GM21723 (cell line): ENCODE results near the gene ALDH1L1.

Experiments used
- ATAC-seq: cut with Tn5 transposase; IDR thresholded peaks from one replicate; pipeline ENCODE4 v1.9.1; 2021; ENCODE audit warnings: mild to moderate bottlenecking, moderate library complexity; ENCODE audit not compliant: unreplicated experiment

Gene ALDH1L1

GRCh38 chr3:126197343-126197742, 17.0 kb upstream of the ALDH1L1 start:
- no peak for ATAC-seq

- ATAC-seq: no peak
Observed at GRCh38 chr3:126194713-126195305, 14.4 kb upstream of the ALDH1L1 start.

DNA sequence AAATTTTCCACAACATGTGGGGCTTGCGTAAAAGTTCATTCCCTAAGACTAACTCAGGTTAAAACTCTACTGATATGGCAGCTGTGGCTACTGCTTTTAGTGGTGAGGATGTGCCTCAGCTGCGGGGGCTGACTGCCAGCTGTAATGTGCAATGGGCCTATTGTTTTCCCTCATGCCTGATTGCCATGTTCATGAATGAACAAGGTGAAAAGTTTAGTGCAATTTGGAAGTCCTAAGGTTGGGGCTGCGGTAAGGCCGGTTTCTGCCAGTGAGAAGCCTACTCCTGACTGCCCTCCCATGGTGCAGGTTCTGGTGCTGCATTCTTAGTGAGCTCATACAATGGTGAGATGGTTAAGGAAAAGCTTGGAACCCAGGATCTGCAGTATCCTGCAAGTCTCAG, 10.9 kb upstream of the ALDH1L1 start:
- no peak for ATAC-seq

DNA sequence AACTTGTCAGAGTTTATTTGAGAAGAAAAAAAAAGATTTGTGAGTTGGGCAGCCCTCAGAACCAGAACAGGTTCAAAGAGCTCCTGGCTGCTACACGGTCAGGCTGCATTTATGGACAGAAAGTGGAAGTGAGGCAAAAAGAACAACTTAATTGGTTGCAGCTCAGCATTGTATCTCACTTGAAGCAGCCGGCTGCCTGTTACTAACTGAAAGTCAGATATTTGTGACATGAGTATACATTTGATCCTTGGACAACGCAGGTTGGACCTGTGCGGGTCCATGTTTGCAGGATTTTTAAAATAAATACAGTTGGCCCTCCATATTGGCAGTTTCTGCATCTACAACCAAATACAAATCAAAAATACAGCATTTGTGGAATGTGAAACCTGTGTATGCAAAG, 7.5 kb upstream of the ALDH1L1 start:
- no peak for ATAC-seq

DNA sequence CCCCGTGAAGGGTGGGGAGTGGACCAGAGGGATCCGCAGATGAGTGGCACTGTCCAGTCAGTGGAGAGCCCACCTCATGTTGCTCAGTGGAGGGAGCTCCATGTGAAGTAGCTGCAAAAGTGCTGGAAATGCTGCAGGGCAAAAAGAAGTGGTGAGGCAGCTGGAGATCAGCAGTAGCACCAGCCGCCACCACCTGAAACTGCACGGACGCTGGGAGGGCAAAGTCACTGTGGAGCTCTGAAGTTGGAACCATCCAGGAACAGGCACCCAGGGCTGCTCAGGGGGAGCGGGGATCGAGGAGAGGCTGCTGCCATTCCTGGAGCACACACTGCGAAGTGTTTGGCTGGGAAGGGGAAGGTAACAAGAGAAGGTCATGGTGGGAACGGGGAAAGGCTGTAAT, 6.4 kb upstream of the ALDH1L1 start:
- no peak for ATAC-seq

DNA sequence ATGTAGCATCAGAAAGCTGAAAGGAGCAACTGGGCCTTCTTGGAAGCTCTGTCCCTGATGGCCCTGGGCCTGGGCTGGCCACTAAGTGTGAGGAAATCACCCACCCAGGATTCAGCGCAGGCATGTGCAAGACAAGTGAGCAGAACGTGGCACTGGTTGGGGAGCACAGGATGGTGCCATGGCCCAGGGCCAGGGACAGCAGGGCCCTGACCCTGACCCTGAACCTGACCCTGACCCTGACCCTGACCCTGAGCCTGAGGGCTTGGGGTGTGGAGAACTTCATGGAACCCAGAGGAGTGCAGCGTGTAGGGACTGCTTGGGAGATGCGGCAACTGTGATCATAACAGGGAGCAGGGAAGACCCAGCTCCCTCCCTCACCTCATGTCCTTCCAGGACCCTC, 5.9 kb upstream of the ALDH1L1 start:
- no peak for ATAC-seq

DNA sequence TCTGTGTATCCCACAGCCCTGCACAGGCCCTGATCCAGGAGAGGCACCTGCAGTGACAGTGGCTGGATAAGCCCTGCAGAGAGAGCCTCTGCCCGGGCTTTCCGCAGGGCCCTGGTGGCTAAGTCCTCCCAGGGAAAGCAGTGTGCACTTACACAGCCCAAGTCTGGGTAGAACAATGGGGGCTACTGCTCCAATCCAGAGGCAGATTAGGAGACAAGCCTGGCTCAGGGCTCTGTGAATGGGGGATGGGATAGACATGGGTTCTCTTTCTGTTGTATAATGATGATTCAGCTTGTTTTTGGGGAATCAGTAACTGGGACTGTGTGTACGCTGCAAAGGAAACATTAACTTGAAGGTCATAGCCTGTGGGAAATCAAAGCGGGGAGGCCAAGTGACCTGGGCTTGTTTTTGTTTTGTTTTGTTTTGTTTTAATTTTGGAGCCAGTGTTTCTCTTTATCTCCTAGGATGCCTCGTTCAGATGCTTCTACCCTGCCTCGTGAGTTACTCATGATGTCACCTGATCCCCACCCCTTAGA, 4.1 kb upstream of the ALDH1L1 start:
- ATAC-seq: no peak

DNA sequence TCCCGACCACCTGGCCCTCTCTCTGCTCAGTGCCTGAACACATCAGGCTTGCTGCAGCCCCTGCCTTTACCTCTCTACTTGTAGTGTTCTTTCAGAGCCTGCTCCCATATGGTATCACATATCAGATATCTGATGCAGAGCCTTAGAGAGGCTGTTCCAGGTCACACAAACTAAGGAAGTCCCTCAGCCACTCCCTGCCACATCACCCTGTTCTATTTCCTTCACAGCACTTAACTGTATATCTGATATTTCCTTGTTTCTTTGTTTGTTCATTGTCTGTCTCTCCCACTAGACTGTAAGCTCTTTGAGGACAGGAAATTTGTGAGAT, 976 bp upstream of the ALDH1L1 start:
- no peak for ATAC-seq

DNA sequence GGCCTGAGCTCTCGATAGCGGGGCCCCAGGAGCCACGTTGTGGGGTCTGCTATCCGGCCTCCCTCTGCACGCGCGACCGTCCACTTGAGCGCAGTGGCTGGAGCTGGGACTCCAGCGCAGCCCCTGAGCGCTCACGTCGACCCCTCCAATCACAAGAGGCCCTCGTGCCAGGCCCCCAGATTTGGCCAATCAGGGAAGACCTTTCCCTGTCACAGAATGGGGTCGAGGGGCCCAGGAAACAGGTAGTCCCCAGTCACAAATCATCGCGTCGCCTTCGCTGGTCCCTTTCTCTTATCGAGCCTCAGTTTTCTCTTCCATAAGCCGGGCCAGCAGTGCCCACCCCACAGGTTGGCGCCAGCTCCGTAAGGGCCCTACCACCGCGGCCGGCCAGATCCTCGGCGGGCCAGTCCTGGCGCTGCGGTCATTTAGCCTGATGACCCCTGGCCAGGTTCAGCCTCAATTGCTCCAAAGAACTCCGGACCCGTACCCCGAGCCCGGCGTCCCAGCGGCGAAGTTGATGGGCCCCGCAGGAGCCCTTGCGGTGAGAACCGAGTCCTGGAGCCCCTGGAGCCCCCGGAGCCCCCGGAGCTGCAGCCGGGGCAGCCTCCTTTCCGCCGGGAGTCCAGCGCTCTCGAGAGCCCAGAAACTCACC, 435 bp downstream of the ALDH1L1 start:
- no peak for ATAC-seq

DNA sequence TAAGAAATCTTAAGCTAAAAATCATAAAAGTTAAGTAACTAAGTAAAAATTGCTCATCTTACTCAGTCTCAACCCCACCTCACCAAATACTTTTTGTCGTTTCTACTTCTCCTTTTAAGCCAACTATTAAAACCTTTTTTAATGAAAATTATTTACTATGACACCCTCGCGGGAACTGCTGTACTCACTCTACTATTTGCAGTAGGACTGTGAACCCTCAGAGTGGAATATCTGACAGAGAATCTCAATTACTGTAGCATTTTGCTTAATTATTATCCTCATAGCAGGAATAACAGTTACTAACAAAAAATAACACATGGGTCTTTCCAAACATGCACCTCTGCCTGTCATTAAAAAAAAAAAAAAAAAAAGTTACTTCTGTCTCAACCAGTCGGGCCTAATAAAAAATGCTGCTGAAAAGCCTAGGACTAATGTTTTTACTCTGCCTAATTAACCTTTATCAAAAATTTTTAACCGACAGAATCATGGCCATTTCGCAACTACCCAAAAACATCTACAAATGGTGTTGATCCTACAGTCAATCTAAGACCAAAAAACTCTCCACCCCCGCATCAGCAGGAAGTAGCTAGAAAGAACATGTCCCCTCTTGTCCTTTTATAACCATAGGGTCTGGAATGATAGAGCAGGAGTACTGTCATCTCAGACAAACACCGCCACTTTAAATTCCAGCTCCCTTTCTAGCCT, 10.2 kb downstream of the ALDH1L1 start:
- ATAC-seq: no peak

- no peak for ATAC-seq
Observed at GRCh38 chr3:126167566-126167965, 12.8 kb downstream of the ALDH1L1 start.

DNA sequence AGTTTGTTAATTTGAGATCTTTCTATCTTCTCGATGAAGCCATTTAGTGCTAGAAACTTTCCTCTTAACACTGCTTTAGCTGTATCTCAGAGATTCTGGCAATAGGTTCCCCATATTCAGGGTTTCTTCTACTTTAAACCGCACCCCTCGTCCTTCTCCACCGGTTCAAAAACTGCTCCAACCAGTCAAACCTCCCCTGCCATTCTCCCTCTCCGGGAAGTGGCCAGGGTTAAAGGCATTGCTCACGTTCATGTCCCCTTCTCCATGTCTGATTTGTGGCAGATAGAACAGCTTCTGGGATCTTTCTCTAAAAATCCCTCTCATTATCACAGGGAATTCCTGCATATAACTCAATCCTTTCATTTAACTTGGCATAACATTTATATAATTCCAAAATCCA, 14.4 kb downstream of the ALDH1L1 start:
- no peak for ATAC-seq

DNA sequence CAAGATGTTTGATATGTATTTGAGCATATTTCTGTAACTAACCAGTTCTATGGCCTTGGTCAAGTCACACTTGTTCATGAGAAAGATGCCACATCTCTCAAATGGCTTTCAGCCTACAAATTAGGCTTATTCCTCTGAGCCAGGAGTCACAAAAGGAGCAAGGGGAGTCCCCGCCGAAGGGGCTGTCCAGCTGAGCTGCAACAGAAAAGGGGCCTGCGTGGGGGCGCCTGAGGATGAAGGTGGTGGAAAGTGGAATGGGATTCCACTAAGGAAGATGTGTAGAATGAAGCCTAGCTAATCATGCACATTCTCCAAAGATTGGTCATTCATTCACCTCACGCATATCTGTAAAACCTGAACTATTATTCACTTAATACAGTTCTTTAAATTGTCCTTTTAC, 19.1 kb downstream of the ALDH1L1 start:
- no peak for ATAC-seq

GRCh38 chr3:126160243-126161210, 19.9 kb downstream of the ALDH1L1 start:
- no peak for ATAC-seq

DNA sequence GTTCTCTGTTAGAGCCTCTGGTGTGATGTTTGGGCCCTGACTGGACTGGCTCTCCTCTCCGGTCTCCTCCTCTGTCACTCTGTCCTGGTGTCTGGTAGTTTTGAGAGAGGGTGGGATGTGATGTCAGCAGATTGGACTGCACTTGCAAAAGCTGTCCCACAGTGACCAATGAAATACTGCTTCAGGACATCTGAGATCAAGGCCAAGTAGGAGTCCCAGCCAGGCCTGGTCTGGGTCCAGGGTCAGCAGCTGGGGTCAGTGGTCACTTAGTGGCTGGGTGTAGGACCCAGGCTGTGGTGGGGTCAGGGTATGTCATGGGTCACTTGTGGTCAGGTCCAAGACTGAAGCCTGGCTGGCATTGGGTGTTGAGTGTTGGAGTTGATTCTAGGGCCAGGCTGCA, 20.9 kb downstream of the ALDH1L1 start:
- no peak for ATAC-seq

DNA sequence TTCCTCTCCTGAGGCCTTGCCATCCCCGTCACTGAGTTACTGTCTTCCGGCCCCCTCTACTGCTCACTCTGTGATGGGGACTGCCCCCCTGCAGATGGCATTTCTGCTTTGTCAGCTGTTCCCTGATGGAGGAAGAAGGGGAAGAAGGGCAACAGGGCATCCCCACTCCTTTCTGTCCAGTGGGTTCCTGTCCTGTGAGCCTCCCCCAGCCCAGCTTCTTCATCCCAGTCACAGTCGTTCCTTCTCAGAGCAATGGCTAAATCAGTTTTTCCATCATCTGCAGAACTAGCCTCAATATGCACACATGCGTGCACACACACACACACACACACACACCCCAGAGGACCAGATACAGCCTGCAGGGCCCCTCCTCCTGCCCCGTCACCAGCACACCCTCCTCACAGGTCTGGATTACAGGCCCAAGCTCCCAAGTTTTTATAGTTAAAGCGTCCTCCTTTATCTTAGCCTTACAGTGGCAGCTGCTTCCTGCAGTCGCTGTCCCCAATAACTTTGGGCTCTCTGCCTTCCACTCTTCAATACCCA, 21.4 kb downstream of the ALDH1L1 start:
- no peak for ATAC-seq

DNA sequence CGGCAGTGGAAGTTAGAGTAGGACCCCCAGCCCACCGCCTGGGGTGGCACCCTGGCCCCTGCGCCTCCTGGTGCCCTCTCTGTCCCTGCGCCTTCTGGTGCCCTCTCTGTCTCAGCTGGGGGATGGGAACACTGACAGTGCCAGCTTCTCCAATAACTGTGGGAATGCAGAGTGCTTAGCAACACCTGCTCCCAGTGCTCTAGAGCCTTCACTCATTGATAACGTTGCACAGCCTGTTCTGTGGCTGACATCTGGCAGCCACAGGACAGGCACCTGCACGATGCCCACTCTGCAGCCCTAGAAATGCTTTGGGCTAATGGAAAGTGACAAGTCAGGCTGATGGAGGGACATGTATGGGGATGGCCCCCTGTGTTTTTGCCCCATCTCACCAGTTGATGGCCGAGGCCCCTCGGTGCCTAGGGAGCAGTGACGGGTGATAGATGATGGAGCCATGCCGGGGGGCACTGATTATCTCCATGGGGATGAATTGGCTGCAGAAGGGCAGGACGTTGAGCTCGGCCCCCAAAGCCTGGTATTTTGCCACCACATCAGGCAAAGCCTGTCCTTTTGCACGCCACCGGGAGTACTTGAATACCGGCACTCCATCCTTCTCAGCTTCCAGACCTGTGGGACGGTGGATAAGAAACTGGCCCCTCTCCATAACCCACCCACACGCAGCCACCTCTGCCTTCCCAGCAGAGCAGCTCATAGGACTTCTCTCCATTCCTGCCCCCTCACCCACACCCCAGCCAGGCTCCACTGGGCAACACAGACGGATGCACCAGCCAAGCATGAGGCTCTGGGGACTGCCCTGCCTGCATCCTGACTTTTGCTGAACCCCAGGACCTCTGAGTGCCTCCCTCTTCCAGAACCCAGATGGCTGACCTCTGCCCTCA, 22.1 kb downstream of the ALDH1L1 start:
- ATAC-seq: no peak

DNA sequence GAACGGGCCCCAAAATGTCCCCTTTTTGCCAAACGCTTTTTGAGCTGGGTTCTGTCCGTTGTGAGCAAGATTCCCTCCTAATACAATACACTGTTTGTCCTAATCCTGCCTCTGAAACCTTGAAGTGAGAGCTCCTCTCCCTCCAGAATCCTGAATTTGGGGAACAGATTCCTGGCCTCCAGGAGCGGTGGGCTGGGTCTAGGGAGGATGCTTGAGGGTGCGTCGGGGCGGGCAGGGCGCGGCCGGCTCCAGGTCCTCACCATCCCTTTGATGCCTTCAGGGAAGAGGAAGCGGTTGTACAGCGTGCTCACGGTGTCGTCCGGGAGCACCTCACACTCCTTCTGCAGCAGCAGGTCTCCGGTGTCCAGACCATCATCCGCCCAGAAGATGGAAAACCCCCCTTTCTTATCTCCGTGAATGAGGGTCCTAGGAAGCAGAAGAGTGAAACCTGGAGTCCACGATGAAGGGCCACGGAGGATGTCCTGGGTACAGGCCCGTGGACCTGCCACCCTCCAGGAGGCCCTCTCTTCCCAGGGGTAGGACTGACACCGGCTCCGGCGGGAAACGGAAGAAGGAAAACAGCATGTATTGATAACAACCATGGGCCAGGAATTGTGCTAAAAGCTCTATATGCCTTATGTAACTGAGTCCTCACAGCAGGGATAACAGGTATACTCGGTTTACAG, 23.2 kb downstream of the ALDH1L1 start:
- ATAC-seq: no peak

DNA sequence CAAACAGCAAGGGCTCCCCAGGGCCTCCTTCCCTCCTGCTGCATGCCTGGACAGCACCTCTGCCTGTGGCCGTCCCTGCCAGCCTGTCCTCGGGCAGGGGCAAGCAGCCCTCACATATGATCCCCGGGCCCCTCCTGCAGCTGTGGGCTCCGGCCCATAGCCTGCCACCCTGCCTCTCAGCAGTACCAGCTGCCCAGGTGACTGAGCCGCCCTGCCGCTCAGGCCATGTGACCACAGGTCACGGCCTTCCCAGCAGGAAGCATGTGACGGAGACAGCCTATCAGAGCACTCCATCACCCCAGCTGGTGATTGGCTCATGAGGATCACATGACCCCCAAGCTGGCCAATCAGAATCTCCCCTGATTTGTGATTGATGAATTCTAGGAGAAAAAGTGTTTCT, 23.9 kb downstream of the ALDH1L1 start:
- no peak for ATAC-seq
